GM13976 (cell line): ENCODE results near the gene GAN.

Experiments
- DNase-seq: peaks from one replicate; pipeline ENCODE4 v3.0.0; 2012; ENCODE audit warnings: low spot score
- CTCF ChIP-seq: IDR thresholded peaks from 2 replicates; pipeline ENCODE4 v1.5.1; 2012; ENCODE audit warnings: borderline replicate concordance, mild to moderate bottlenecking; ENCODE audit not compliant: insufficient read depth; ENCODE audit errors: extremely low read depth, missing control alignments, control extremely low read depth
- in situ Hi-C: fragments of 300-500 bp; cut with MboI; formaldehyde crosslinking; loops from one replicate; pipeline ENCODE4 v1.12.0; 2022; ENCODE audit warnings: low sequenced_read_pairs, mixed read lengths, inconsistent platforms; ENCODE audit not compliant: unreplicated experiment

GAN gene

GRCh38 chr16:81374550-81374949, 59.8 kb downstream of the GAN start:
- in situ Hi-C loops = loop anchor here (25.0 kb wide), 1 partner anchor 513 kb away; no protein-coding TSS in a partner anchor
- no peak for DNase-seq
- TF ChIP-seq CTCF = no peak

- in situ Hi-C loops = no loop called here
- DNase-seq = no peak
- no peak for TF ChIP-seq CTCF
Measured at GRCh38 chr16:81376880-81377279, 62.1 kb downstream of the GAN start.

- no peak for DNase-seq
Measured at GRCh38 chr16:81378049-81378448, 63.3 kb downstream of the GAN start.

GRCh38 chr16:81380932-81381331, 66.2 kb downstream of the GAN start:
- in situ Hi-C loops = no loop called here
- no peak for DNase-seq
- no peak for TF ChIP-seq CTCF

More at GRCh38 chr16:81378049-81378448, 63.3 kb downstream of the GAN start:
- no peak for TF ChIP-seq CTCF
- in situ Hi-C loops = no loop called here

GRCh38 chr16:81384006-81384405, 69.2 kb downstream of the GAN start:
- no peak for TF ChIP-seq CTCF
- DNase-seq = no peak
- in situ Hi-C loops = no loop called here

- DNase-seq = no peak
- no peak for TF ChIP-seq CTCF
- in situ Hi-C loops = no loop called here
Measured at GRCh38 chr16:81385031-81385756, 70.4 kb downstream of the GAN start.
